ENCODE data around the gene TMX3.

DNA sequence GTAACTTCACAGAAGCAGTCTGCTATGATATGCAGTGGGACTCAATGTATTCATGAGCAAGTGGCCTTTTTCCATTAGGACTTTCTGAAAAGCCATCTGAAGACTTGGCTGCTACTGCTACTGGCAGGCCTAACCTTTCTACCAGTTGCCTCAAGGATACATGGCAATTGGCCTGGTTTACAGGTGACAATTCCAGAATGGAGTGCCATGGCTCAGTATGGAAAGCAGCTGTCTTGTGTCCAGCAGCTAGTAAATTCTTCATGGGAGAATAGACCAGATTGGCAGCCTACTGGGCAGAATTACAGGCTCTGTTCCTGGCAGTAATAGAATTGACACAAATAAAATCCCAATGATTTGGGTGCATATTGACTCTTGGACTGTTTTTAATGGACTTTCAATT is 12.6 kb upstream of the TMX3 start:
- TF ChIP-seq EZH2 (IDR thresholded peaks at IDR 0.05; ENCODE audit: insufficient read depth, low read length) = no peak
- TF ChIP-seq, protein P1, sequence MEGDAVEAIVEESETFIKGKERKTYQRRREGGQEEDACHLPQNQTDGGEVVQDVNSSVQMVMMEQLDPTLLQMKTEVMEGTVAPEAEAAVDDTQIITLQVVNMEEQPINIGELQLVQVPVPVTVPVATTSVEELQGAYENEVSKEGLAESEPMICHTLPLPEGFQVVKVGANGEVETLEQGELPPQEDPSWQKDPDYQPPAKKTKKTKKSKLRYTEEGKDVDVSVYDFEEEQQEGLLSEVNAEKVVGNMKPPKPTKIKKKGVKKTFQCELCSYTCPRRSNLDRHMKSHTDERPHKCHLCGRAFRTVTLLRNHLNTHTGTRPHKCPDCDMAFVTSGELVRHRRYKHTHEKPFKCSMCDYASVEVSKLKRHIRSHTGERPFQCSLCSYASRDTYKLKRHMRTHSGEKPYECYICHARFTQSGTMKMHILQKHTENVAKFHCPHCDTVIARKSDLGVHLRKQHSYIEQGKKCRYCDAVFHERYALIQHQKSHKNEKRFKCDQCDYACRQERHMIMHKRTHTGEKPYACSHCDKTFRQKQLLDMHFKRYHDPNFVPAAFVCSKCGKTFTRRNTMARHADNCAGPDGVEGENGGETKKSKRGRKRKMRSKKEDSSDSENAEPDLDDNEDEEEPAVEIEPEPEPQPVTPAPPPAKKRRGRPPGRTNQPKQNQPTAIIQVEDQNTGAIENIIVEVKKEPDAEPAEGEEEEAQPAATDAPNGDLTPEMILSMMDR (IDR thresholded peaks at IDR 0.05; ENCODE audit: insufficient read depth, low read depth, low read length) = no peak

All from astrocyte (in vitro differentiated cells and primary cell).